ENCODE results near the gene DUSP11.
A peak's percentile ranks its signal among the peaks of the same experiment; 100 is the strongest.
"Not testable (repeated sequence)": the region's sequence is repeated elsewhere in the genome, so short reads cannot be mapped to it uniquely, and the experiment has no call there.

The DUSP11 gene

GRCh38 chr2:73759285-73759764, 20.6 kb downstream of the DUSP11 start:
- DNase-seq: no peak
- no peak for TF ChIP-seq GATA1 (IDR thresholded peaks at IDR 0.05; ENCODE audit: low read depth, low read length)
- TF ChIP-seq POLR2A (IDR thresholded peaks at IDR 0.05; ENCODE audit: low read length): no peak

GRCh38 chr2:73754332-73754731, 25.6 kb downstream of the DUSP11 start:
- peak in 1 of 2 experiments; percentile 8 for DNase-seq

DNA sequence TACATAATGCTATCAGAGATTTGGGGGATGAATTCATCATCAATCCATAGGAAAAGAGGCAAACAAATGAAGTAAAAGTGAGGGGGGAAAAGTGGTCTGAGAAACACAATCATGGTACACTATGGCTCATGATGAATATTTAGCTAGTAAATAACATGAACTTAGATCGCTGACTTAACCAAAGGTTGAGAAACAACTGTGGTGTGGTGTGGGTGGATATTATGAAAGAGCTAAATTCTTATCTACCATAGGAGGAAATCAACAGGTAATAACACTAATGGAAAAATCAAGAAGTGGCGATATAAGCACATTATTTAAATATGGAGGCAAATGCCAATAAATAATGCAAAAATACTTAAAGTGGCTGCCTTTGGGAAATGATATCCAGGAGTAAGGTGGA, 30.6 kb downstream of the DUSP11 start:
- no peak for DNase-seq
- TF ChIP-seq POLR2A (IDR thresholded peaks at IDR 0.05; ENCODE audit: low read length): no peak
- no peak for TF ChIP-seq GATA1 (IDR thresholded peaks at IDR 0.05; ENCODE audit: low read depth, low read length)

- DNase-seq: no peak
- TF ChIP-seq POLR2A (IDR thresholded peaks at IDR 0.05; ENCODE audit: low read length) (no peak), GATA1 (IDR thresholded peaks at IDR 0.05; ENCODE audit: low read depth, low read length) (no peak)
These were observed 33.1 kb downstream of the DUSP11 start for GRCh38 chr2:73746877-73747208.

DNA sequence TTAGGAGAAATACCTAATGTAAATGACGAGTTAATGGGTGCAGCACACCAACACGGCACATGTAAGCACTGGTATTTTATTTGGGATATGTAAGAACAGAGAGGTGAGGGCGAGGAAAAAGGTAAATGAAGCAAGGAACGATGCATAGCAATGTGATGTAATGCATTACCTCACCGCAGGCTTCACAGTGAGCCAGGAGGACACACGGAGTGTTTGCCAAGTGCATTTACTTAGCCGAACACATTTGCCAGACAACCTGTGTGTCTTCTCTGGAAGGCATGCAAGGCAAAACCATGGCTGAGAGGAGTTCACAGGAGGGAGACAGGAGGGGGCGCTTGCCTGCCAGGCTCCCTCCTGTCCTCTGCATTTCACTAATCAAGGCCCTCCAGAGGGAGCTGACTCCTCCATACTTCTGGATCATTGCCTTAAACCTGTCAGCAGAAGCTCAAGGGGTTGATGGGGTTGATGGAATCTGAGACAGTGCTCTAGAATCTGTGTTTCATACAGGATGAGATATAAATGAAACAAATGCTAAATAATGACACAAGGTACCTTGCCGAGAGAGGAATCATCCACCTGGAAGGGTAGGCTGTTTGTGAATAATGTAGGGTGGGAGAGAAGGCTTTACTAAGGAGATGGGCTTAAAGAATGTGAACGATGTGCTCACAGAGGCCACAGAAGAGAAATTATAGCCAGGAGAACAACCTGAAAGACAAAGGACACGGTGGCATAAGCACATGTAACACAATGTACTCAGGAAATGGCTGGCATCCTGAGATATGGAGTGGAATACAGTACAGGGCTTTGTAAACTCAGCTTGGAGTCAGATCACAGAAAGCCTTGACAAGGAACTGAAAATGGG, 33.7 kb downstream of the DUSP11 start:
- TF ChIP-seq POLR2A (IDR thresholded peaks at IDR 0.05; ENCODE audit: low read length) (no peak), GATA1 (IDR thresholded peaks at IDR 0.05; ENCODE audit: low read depth, low read length) (no peak)
- no peak for DNase-seq

DNA sequence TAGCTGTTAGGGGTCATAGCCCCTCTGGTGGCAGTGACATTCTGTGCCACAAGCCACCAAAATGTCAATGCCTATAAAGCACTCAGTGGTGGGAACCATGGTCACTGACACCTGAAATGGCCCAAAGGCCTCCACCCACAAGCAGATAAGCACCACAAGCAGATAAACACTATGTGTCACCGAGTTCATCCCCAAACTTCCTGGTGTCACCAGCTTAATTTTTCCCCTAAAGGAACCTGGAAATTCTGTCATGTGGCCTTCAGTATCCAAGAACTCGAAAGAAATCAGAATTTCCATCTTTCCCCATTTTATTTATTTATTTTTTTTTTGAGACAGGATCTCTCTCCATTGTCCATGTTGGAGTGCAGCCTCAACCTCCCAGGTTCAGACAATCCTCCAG, 39.1 kb downstream of the DUSP11 start:
- DNase-seq: no peak
- TF ChIP-seq GATA1 (IDR thresholded peaks at IDR 0.05; ENCODE audit: low read depth, low read length) (no peak), POLR2A (IDR thresholded peaks at IDR 0.05; ENCODE audit: low read length) (no peak)

DNA sequence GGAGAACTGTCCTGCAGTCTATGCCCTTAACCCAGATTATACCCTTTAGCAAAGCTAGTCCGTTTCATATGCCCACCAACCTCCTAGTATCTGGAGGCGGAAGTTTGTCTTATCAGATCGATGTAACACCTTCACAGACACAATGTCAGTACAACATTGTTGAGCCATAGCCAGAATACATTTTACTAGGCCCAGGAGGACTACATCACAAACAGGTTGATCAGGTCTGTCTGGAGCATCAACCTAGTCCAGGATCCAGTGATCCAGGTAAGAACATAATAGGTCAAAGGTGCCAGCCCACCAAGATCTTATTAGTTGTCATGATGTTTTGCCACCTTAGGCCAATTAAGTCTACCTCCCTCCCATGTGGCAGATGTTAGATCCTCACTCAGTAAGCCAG, 40.8 kb downstream of the DUSP11 start:
- DNase-seq: no peak

DNA sequence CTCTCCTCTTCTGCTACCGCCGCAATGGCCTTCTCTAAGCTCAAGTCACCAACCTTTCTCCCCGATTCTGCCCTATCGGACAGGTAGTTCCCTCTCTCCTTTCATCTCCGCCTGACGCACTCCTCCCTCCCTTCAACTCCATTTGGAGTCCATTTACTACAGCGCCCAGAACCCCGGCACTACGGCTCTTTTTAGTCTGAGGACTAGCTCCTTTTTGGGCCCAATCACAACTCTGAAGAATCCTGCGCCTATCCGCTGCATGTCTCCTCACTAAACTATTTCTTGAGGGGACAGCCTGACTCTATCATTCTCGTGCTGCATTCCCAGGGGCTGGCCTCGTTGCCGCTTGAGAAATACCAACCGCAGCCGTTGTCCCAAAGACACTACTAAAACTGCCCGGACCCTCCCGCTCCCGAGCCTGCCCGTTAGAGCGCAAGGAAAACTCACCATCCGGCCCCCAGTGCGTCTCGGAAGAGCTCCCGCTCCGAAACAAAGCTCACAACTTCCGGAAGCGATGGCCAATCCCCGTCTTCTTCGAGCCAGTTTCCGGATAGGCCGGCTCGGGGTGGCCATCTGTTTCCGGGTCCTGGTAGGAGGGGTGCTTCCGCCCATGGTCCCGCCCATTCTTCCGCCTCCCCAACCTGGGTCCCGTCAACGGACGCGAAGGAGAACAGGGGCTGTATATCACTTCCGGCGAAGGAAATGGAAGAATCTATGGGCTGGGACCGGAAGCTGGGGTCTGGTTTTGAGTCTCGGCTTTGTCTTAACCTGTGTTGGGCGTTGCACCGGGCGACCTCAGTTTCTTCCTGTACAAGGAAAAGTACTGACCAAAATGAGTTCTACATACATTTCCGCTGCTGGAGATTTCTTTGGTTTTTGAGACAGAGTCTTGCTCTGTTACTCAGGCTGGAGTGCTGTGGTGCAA, 42.8 kb downstream of the DUSP11 start, which contains the start of gene TPRKB:
TSS of gene TPRKB (minus strand) at position 491 of the 925 bp plus-strand sequence. CDS start 2,776 bp downstream, outside the sequence.
- DNase-seq: peak; percentile 97 to 99
- no peak for TF ChIP-seq GATA1 (IDR thresholded peaks at IDR 0.05; ENCODE audit: low read depth, low read length)
- TF ChIP-seq POLR2A (IDR thresholded peaks at IDR 0.05; ENCODE audit: low read length): peak; percentile 88

More for the DNA sequence above, 40.8 kb downstream of the DUSP11 start:
- TF ChIP-seq POLR2A (IDR thresholded peaks at IDR 0.05; ENCODE audit: low read length): no peak
- no peak for TF ChIP-seq GATA1 (IDR thresholded peaks at IDR 0.05; ENCODE audit: low read depth, low read length)

- no peak for DNase-seq
- TF ChIP-seq POLR2A (IDR thresholded peaks at IDR 0.05; ENCODE audit: low read length): no peak
- TF ChIP-seq GATA1 (IDR thresholded peaks at IDR 0.05; ENCODE audit: low read depth, low read length): no peak
These were observed 43.5 kb downstream of the DUSP11 start for GRCh38 chr2:73736378-73736777.

DNA sequence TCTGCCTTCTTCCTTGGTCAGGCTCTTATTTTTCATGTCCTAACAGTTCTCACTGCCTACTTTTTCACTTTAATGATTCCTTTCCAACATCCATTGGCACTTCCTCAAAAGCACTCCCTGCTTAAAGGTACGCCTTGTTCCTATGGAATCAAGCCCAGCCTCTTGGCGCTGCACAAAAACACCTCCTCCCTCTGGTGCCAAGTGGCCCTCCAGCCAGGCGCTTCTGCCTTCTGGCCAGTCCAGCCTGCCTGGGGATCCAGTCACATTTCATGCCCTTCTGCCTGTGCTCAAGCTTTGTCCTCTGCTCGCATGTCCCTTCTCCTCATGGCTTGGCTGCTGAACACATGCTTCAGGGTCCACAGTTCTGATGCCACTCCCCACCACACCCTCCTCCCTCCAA, 49.1 kb downstream of the DUSP11 start:
- TF ChIP-seq GATA1 (IDR thresholded peaks at IDR 0.05; ENCODE audit: low read depth, low read length): no peak
- TF ChIP-seq POLR2A (IDR thresholded peaks at IDR 0.05; ENCODE audit: low read length): no peak
- DNase-seq: no peak

- DNase-seq: no peak
- TF ChIP-seq POLR2A (IDR thresholded peaks at IDR 0.05; ENCODE audit: low read length): peak; percentile 13
- TF ChIP-seq GATA1 (IDR thresholded peaks at IDR 0.05; ENCODE audit: low read depth, low read length): no peak
These were observed 51.2 kb downstream of the DUSP11 start for GRCh38 chr2:73728711-73729110.

GRCh38 chr2:73728043-73728442, 51.9 kb downstream of the DUSP11 start:
- TF ChIP-seq POLR2A (IDR thresholded peaks at IDR 0.05; ENCODE audit: low read length) (peak; percentile 41), GATA1 (IDR thresholded peaks at IDR 0.05; ENCODE audit: low read depth, low read length) (no peak)
- no peak for DNase-seq

- not testable (repeated sequence) for DNase-seq
These were observed 53.2 kb downstream of the DUSP11 start for GRCh38 chr2:73726657-73727056.

DNA sequence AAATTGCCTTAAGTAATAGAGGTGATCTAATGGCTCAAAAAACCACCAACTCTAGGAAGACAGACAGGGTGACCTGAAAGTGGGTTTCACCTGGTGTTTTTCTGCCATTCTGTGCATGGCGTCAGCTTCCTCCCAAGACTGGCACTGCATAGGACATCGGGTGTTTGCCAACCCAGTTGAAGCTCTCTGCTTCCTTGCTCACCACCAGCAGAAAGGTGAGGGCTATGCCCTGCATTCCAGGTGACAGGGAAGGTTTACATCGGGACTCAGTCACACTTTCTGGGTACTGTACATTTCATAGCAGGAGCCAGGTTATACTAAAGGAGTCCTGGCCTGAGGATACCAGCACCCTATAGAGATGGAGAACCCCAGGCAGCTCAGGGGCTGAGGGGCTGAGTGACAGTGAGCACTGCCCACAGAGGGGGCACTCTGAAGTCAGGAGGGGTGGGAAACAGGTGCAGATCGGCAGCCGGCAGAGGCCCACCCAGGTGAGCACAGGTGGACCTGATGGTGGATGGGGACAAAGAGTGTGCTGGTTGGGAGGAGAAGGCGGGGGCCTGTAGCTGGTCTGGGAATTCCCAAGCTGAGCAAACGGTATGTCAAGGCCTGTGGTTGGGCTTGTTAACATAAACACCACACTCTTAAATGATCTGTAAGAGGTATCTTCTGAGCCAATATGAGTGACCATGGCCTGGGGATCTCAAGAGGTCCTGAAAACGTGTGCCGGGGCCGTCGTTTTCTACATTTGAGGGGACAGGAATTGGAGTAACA, 60.9 kb downstream of the DUSP11 start:
- no peak for DNase-seq
- TF ChIP-seq POLR2A (IDR thresholded peaks at IDR 0.05; ENCODE audit: low read length) (no peak), GATA1 (IDR thresholded peaks at IDR 0.05; ENCODE audit: low read depth, low read length) (no peak)

Measured in erythroblast (primary cell).